ENCODE data around the gene LARP1. TPM values are rescaled to one million over a fixed set of nuclear protein-coding genes. Genes with fewer than 3 reads are reported as not detected.

The LARP1 gene
- total and polyA plus RNA-seq, 10 of the 15 experiments (the other 5 are each of a cell fraction or from before 2014, with no cell fraction given), result 22.6 to 227 (median 60.8) TPM

DNA sequence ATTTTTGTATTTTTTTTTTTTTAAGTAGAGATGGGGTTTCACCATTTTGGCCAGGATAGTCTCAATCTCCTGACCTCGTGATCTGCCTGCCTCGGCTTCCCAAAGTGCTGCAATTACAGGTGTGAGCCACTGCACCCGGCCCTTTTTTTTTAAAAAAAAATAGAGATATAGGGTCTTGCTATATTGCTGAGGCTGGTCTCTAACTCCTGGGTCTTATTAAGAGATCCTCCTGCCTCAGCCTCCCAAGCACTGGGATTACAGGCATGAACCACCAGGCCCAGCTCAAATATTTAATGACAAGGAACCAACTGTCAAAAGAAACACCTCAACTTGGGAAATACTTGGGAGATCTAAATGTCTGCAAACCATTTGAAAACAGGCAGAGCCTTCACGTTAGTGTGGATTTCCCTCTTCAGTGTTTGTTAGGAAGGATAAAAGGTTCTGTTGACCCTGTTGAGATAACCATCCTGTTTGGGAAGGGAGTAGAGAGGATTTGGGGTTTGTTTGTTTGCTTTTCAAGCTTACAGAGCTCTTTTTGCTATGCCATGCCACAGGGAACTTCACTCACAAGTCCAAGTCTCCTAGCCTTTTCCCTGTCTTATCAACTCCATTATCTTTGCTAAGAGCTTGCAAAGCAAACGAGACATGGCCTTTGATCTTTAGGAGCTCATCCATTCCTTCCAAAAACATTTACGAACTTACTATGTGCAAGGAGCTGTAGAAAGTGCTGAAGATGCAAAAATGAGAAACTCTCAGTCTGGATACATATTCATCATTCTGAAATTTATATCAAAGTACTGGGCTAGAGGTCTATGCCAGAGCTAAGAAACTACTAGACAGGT lies 87.7 kb downstream of the LARP1 start:
- in situ Hi-C loops (cut with MboI), result no loop called here
- Histone ChIP-seq H4K20me1 (ENCODE audit: control insufficient read depth, insufficient read depth) (no peaks in the 10 kb centered on the region), H3K4me3 (no peak overlapping the region), H3K27ac (ENCODE audit: control insufficient read depth, insufficient read depth) (no peak overlapping the region), H3K9ac (ENCODE audit: control insufficient read depth, insufficient read depth, low read length) (no peak overlapping the region), H3K27me3 (replicated peaks in 1 of 2; ENCODE audit: control insufficient read depth in 2 of 2, insufficient read depth in 2 of 2, low read length in 1 of 2) (no peaks in the 10 kb centered on the region), H3K79me2 (ENCODE audit: control insufficient read depth, insufficient read depth, low read length) (no peaks in the 10 kb centered on the region), H3K4me1 (ENCODE audit: control insufficient read depth, insufficient read depth, low read length) (no peaks in the 10 kb centered on the region), H3K9me3 (replicated peaks; ENCODE audit: control insufficient read depth, insufficient read depth, low read length) (no peaks in the 10 kb centered on the region), H3K4me2 (ENCODE audit: control insufficient read depth, insufficient read depth) (no peak overlapping the region), H3K36me3 (ENCODE audit: control insufficient read depth in 2 of 2, insufficient read depth in 2 of 2, low read length in 1 of 2) (no peaks in the 10 kb centered on the region), H2AFZ (ENCODE audit: control insufficient read depth, low read depth, low read length) (no peak overlapping the region)
- FAIRE-seq (no peak), DNase-seq (ENCODE audit: low read depth, low spot score) (no peak), ATAC-seq (no peak)
- WGBS (ENCODE audit: insufficient coverage, insufficient replicate concordance, low lambda C conversion rate, missing lambda C conversion rate), result 86% methylated on average over 6 of the region's 6 CpGs
- intact Hi-C loops (cut with micrococcal nuclease; ENCODE audit: unreplicated experiment), result loop anchor here (1.0 kb wide), 1 partner anchor 14 kb away; no protein-coding TSS in a partner anchor
- ChIA-PET CTCF (interaction anchor here (0.6 to 1.2 kb wide), 2 partner anchors 78 to 192 kb away, joined by 3 to 4 read pairs; no protein-coding TSS in a partner anchor), RAD21 (ENCODE audit: unreplicated experiment) (no interaction called here), POLR2A (no interaction called here), SMC1A (ENCODE audit: uncharacterized antibody, unreplicated experiment) (no interaction called here)
- no TSS peak for BruUV-seq (replicated peaks)
- TF ChIP-seq CBX5 (IDR thresholded peaks at IDR 0.05; ENCODE audit: low read depth) (no peak), PML (IDR thresholded peaks at IDR 0.05; ENCODE audit: low read length) (no peak), SMC3 (IDR thresholded peaks at IDR 0.05; ENCODE audit: borderline replicate concordance, low read length) (no peak), TCF3 (IDR thresholded peaks at IDR 0.05; ENCODE audit: borderline replicate concordance, insufficient read depth, low read depth, low read length) (no peak), EED (IDR thresholded peaks at IDR 0.05; ENCODE audit: low read depth) (no peak), ESRRA (IDR thresholded peaks at IDR 0.05; ENCODE audit: low read length) (no peak), MXI1 (IDR thresholded peaks at IDR 0.05; ENCODE audit: low read depth, low read length) (no peak), ZNF217 (IDR thresholded peaks at IDR 0.05) (no peak), RAD21 (IDR thresholded peaks at IDR 0.05; ENCODE audit: insufficient read depth, low read depth, low read length) (no peak), CBFB (IDR thresholded peaks at IDR 0.05; ENCODE audit: low read depth) (no peak), MEF2A (IDR thresholded peaks at IDR 0.05; ENCODE audit: insufficient read depth, low read depth, low read length) (no peak), NFYA (IDR thresholded peaks at IDR 0.05; ENCODE audit: borderline replicate concordance, low read depth, low read length) (no peak)
- TF ChIP-seq, protein P1, sequence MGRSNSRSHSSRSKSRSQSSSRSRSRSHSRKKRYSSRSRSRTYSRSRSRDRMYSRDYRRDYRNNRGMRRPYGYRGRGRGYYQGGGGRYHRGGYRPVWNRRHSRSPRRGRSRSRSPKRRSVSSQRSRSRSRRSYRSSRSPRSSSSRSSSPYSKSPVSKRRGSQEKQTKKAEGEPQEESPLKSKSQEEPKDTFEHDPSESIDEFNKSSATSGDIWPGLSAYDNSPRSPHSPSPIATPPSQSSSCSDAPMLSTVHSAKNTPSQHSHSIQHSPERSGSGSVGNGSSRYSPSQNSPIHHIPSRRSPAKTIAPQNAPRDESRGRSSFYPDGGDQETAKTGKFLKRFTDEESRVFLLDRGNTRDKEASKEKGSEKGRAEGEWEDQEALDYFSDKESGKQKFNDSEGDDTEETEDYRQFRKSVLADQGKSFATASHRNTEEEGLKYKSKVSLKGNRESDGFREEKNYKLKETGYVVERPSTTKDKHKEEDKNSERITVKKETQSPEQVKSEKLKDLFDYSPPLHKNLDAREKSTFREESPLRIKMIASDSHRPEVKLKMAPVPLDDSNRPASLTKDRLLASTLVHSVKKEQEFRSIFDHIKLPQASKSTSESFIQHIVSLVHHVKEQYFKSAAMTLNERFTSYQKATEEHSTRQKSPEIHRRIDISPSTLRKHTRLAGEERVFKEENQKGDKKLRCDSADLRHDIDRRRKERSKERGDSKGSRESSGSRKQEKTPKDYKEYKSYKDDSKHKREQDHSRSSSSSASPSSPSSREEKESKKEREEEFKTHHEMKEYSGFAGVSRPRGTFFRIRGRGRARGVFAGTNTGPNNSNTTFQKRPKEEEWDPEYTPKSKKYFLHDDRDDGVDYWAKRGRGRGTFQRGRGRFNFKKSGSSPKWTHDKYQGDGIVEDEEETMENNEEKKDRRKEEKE (IDR thresholded peaks at IDR 0.05), result no peak
- TF ChIP-seq, protein P2, sequence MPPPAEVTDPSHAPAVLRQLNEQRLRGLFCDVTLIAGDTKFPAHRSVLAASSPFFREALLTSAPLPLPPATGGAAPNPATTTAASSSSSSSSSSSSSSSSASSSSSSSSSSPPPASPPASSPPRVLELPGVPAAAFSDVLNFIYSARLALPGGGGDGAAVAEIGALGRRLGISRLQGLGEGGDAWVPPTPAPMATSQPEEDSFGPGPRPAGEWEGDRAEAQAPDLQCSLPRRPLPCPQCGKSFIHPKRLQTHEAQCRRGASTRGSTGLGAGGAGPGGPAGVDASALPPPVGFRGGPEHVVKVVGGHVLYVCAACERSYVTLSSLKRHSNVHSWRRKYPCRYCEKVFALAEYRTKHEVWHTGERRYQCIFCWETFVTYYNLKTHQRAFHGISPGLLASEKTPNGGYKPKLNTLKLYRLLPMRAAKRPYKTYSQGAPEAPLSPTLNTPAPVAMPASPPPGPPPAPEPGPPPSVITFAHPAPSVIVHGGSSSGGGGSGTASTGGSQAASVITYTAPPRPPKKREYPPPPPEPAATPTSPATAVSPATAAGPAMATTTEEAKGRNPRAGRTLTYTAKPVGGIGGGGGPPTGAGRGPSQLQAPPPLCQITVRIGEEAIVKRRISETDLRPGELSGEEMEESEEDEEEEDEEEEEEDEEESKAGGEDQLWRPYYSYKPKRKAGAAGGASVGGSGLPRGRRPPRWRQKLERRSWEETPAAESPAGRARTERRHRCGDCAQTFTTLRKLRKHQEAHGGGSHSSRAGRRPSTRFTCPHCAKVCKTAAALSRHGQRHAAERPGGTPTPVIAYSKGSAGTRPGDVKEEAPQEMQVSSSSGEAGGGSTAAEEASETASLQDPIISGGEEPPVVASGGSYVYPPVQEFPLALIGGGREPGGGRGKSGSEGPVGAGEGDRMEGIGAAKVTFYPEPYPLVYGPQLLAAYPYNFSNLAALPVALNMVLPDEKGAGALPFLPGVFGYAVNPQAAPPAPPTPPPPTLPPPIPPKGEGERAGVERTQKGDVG (CRISPR knock-in tag; IDR thresholded peaks at IDR 0.05), result no peak
- TF ChIP-seq, protein P3, sequence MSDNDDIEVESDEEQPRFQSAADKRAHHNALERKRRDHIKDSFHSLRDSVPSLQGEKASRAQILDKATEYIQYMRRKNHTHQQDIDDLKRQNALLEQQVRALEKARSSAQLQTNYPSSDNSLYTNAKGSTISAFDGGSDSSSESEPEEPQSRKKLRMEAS (IDR thresholded peaks at IDR 0.05; ENCODE audit: low read depth, low read length), result no peak

All from GM12878 (cell line).